GM11168 (cell line): ENCODE data around the gene CPLX1.

Source experiments
- in situ Hi-C: fragments of 300-500 bp; cut with MboI; formaldehyde crosslinking; loops from one replicate; pipeline ENCODE4 v1.12.0; 2022; ENCODE audit warnings: low sequenced_read_pairs; ENCODE audit not compliant: unreplicated experiment

The CPLX1 gene

DNA sequence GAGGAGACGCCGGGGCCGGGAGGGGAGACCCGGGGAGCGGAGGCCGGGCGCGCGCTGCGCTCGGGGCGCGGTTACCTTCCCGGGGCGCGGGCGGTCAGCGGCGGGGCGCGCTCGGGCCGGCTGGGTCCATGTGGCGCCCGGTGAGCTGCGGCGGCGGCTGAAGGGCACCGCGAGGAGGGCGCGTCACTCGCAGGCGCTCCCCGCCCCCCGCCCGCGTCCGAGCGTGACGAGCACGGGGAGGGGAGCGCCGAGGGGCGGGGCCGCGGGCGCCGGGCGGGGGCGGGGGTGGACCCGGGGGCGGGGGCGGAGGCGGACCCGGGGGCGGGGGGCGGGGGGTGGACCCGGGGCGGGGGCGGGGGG is at the start of gene CPLX1:
Gene CPLX1, minus strand, starts transcription at position 159 of the 360 bp plus-strand sequence. CDS start 1,607 bp downstream, outside the sequence.
- in situ Hi-C loops: no loop called here

DNA sequence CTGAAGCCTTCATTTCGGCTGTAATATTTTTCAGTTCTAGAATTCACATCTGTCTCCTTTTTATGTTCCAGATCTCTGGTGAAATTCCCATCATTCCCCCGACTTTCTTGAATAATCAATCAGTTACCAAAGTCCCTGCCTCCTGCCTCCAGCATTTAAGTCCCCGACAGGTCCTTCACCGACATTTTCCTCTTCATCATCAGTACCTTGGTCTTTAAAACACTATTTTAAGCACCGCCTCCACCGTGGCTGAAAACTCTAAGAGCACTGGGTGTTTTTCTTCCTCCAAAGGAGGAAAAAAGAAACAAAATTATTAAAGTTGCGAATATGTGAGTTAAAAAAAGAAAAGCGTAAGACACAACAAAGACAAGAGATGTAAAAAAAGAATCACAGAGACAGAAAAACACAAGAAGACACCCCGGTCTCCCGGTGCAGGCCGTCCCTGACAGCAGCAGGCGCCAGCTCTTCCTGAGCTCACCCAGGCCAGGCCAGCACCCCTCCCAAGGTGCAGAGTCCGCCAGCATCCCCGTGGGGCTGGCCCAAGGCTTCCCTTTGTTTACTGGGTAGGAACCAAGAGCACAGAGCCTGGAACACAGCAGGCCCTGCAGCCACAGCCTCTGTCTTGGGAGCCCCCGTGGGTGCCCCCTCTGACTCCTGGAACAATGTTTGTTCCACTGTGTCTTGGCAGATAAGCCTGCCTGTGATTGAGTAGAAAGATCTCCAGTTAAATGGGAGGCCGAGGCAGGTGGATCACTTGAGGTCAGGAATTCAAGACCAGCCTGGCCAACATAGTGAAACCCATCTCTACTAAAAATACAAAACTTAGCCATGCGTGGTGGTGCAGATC is 49.3 kb upstream of the CPLX1 start:
- in situ Hi-C loops: no loop called here

DNA sequence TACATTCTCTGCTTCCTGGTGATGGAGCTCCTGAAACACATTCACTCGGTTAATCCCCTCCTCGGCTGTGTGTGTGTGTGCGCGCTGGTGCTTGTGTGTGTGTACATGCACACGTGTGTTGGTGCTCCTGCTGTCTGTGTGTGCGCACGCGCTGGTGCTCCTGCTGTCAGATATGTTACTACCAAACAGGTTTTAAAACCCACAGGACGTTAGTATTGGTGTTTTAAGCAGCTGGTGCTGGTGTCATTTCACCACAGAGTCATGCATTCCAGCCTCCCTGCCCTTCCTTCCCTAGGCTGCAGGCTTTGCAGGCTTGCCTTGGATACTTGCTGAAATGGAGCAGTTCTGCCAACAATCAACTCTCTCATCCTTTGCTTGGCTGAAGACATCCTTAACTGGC is 48.1 kb upstream of the CPLX1 start:
- in situ Hi-C loops: no loop called here

DNA sequence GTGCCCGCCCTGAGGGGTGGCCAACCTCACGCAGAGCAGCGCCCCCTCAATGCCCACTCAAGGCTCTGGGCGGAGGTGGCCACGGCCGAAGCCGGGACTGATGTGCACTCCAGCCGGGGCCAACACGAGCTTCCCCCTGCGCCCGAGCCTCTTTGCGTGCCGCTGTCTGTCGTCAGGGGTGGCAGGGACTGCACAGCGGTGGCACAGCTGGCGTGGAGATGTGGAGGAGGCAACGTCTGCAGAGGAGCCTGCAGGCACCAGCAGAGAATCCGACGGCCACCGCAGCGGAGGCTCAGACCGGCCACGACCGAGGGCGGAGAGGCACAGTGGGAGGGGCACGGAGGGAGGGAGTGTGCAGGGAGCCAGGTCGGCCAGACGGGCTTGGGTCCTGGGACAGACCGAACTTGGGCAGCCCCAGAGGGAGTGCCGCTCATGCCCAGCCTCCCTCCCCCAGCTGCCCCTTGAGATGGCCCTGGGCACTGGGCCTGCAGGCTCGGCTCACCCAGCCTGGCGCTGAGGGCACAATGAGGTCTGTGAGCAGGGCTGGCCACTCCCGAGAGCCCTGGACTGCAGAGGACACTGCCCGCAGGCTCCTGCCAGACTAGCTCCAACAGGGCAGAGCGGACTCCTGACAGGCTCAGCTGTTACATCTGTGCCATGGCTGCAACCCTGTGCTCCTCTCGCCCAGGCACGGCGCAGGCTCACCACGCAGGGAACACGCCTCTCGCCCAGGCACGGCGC is 46.5 kb upstream of the CPLX1 start:
- in situ Hi-C loops: no loop called here

DNA sequence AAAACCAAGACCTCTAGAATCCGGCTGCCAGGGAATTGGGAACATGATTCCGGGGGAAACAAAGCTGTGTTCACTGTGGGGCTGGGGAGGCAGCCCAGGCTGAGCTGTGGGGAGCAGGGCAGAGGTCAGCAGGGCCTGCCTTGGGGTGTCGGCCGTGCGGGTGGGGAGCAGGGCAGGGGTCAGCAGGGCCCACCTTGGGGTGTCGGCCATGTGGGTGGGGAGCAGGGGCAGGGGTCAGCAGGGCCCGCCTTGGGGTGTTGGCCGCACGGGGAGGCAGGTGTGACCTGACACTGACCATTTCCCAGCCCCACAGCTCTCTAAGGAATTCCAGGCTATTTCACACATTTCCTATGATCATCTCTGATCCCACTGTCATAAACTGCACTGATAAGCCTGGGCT is 45.6 kb upstream of the CPLX1 start:
- in situ Hi-C loops: no loop called here

DNA sequence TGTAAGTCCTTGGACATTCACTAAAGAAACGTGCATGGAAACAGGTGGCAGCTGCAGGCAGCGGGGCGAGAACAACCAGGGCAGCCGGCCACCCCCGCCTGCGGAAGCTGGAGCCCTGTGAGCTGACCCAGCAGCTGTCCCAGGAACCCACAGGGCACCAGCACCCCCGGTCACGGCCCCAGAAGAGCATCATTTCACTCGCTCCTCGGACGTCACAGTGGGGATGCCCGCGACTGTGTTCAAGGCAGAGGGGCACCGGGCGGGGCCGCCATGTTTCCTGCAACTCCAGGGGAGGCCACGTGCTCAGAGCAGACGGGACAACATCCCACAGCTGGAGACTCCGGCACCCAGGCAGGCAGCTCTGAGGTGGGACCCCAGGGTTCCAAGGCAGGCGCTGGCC is 45.0 kb upstream of the CPLX1 start:
- in situ Hi-C loops: no loop called here

DNA sequence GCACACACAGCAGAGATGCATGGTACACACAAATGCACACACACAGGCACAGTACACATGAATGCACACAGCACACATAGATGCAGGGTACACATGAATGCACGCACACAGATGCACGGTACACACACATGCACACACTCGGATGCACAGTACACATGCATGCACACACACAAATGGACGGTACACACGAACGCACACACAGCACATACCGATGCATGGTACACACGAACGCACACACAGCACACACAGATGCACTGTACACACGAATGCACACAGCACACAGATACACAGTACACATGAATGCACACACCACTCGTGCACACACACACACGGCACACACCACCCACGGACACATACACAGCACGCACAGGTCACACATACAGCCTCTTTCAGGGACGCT is 43.8 kb upstream of the CPLX1 start:
- in situ Hi-C loops: no loop called here

DNA sequence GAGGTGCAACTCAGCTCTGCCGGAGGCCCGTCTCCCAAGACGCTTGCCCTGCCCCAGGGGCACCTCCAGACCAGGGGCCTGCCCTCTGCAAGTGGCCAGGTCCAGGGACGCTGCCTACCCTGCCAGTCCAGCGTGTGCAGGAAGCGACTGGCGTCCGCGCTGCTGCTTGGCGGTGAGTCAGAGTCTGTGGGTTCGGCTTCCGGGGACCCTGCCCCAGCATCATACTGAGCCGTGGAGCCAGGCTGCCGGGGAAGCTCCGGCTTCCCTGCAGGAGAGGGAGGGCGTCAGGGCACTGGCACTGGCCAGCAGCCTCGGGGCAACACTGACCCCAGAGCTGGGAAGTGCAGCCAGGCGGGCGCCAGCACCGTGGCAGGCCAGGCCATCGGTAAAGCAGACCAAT is 42.5 kb upstream of the CPLX1 start:
- in situ Hi-C loops: no loop called here

DNA sequence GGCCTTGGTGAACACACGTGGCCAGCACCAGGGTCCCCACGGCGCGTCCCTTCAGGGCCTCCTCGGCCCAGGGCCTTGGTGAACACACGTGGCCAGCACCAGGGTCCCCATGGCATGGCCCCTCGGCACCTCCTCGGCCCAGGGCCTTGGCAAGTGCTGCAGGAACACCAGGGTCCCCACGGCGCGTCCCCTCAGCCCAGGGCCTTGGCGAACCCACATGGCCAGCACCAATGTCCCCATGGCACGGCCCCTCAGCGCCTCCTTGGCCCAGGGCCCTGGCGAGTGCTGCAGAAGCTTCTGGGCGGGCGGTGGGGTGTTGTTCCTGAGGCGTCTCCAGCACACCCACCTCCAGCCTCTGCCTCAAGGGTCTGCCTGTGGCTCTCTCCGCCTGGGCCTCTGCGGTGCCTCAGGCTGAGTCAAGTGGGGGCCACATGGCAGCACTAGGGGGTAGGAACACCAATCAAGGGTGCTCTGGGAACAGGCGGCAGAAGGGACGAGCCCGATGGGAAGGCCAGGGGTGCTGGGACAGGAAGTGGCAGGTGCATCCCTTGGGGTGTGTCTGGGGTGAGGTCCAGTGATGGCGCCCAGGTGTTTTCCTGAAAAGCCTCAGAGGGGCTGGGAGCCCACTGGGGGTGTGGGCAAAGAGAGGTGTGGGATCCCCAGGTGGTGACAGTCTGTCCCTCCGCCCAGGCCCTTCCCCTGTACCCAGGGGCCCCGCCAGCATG is 41.8 kb upstream of the CPLX1 start:
- in situ Hi-C loops: no loop called here

DNA sequence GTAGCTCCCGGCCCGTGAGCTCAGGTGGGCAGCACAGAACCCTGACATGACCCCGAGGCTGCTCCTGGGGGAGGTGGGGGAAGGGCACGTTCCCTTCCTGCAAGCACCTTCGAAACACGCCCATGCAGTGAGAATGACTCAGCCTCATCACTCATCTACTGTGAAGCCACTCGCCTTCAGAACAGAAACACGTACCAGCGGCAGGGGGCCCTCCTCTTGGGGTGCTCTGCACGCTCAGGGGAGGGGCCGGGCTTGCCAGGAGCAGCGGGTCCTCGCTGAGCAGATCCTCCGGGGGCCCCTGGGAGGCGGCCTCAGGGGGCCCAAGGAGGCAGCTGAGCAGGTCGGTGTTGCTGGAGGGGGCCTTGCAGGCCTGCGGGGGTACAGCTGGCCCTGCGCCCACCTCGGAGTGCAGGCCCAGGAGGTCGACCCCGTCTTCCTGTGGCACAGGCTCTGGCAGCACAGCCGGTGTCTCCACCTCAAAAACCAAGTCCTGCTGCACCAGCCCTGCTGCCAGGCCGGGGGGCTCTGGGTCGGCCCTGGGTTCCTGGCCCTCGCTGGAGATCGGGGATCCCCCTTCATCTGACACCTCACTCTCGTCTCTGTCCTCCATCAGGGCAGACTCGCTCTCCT is 40.9 kb upstream of the CPLX1 start:
- in situ Hi-C loops: no loop called here

DNA sequence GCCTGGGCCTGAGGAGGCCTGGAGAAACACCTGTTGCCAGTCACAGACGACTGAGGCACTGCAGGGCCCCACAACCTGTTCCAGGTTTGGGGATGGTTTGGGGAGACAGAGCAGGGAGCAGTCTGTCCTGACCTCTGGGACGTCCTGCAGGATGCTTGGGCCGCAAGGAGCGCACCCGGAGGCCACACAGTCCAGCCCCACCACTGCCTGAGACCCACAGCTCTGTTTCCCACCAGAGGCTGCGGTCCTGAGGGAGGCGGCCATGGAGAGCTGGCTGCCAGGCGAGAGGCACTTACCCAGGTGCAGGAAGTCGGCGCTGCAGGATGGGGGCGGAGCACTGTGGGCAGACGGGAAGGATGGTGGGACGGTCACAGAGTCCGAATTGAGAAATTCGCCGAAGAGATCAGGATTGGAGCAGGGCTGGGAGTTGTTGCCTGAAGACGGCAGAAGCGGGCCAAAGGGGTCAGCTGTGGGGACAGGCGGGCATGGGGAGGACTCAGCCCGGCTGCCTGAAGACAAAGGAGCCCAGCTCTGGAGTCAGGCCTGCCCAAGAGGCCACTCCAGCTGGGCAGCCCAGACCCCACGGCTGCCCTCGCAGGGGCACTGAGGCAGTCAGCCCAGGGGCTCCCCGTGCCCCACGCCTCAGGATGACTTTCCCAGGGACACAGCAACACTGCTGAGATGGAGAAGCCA is 40.3 kb upstream of the CPLX1 start:
- in situ Hi-C loops: no loop called here

DNA sequence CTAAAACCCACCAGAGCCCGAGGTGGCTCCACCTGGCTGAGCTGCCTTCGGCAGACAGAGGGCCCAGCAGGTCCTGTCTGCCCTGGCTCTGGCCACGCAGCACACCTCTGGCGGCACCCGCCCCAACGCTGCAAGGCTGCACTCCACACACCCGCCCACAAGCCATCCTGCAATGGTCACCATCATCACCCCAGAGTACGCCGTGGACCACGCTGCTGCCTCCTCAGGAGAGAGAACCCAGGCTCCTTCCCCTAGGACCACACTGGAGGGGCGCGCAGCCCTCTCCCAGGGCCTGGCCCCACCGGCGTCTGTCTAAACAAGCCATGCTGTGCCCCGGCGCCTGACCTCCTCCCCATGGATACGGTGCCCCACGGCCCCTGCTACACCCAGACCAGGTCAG is 39.6 kb upstream of the CPLX1 start:
- in situ Hi-C loops: no loop called here

DNA sequence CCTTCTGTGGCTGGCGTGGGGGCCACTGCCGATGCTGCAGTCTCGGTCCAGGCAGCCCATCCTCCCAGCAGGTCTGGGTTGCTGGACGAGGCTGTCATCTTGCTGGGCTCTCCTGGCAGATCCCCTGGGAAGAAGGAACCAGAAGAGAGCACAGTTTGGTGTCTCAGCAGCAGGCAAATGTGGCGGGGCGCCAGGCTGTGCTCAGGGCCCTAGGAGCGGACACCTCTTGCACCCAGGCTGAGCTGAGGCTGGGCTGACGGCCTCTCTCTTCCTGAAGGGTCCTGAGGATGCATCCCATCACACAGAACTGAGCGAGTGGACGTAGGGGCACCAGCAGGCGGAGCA is 39.2 kb upstream of the CPLX1 start:
- in situ Hi-C loops: no loop called here

DNA sequence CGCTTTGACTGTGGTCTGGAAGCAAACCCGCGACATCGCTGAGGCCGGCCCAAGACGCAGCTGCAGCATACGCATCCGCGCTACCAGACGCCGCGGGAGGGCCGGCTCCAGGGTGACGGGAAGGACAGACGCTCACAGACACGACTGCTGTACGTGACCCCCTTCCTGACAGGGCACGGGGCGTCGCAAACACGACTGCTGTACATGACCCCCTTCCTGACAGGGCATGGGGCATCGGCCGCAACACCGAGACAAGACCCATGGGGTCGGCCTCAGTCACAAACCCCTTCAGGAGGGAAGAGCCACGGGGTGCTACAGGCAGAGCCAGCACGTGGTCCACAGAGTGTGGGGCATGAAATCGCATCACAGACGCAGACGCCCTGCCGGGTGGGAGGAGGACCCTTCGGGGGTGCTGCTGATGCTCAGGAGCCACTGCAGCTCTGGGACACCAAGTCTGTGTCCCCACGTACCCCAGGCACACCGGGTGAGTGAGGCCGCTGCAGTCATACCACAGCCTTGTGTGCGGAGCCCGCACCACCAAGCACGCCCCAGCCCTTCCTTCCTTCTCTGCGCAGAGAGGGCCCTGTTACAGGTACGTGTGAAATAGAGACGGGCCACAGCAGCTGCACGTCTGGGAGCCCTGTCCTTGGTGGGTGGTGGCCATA is 38.7 kb upstream of the CPLX1 start:
- in situ Hi-C loops: loop anchor here (5.0 kb wide), 1 partner anchor 52 kb away; no protein-coding TSS in a partner anchor

DNA sequence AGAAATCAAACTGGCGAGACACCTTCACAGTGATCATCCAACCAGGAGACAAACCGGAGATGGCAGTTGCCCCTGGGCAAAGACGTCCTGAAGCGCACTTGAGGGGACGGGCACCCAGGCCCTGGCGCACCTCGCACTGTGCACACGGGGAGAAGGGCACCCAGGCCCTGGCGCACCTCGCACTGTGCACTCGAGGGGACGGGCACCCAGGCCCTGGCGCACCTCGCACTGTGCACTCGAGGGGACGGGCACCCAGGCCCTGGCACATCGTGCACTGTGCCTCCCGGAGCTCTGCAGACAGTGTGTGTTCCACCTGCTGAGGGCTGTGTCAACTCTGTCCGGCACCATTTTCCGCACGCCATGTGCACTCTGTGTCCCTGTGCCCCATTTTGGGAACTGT is 34.6 kb upstream of the CPLX1 start:
- in situ Hi-C loops: loop anchor here (5.0 kb wide), 1 partner anchor 48 kb away; no protein-coding TSS in a partner anchor

DNA sequence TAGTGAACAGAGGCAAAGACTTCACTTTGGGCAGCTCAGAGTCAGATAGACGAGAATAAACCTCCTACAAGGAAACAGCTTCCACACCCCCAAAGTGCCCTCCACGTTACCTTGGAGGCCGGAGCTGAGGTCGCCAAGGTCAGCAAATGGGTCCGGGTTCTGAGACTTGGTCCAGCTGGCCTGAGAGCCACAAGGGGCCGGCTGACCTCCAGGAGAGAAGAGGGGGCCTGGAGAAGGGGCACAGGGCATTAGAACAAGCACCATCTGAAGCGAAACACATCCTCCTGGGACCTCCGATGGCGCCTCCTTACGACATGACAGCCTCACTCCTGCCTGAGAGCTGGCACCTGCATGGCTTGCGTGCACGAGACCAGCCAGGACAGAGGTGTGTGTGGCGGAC is 33.6 kb upstream of the CPLX1 start:
- in situ Hi-C loops: no loop called here

DNA sequence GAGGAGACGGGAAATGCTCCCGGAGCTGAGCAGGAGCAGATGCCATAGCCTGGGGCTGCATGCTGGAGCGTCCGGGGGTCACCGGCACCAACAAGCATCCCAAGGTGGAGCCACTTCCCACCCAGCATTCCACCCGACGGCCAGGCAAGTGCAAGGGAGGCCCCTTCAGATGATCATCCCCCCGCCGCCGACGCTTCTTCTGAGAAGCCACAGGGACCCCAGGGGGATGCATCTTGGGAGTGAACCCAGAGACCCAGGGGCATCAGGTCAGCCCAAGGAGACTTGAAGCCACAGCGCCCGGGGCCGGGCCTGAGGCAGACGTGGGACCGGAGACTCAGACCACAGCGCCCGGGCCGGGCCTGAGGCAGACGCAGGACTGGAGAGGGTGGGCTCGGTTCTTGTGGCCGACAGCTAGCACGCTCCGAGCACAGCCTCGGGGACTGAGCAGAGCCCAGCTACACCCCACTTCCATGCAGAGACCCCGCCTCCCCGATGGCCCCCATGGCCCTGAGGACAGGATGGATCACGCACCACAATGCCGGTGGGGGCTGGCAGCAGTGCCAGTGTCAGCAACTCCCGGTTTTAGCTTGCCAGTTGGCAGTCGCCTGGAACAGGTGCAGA is 33.0 kb upstream of the CPLX1 start:
- in situ Hi-C loops: no loop called here

DNA sequence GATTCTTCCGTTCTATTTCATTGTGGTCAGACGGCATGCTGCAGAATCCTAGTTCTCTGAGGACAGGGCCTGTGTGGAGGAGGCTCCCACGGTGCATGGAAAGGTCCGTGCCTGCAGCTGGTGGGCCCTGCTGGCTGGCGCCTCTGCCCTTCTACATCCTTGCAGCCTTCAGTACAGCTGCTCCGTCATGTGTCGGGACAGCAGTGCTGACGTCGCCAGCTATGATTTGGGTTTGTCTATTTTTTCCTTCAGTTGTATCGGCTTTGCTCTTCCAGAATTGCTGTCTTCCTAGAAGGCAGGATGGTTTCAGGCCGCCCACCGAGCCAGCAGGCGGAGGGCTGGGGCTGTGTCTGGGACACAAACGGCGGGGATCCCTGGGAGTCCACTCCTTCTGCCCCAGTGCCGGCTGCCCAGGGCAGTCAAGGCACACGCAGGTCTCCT is 32.1 kb upstream of the CPLX1 start:
- in situ Hi-C loops: no loop called here

DNA sequence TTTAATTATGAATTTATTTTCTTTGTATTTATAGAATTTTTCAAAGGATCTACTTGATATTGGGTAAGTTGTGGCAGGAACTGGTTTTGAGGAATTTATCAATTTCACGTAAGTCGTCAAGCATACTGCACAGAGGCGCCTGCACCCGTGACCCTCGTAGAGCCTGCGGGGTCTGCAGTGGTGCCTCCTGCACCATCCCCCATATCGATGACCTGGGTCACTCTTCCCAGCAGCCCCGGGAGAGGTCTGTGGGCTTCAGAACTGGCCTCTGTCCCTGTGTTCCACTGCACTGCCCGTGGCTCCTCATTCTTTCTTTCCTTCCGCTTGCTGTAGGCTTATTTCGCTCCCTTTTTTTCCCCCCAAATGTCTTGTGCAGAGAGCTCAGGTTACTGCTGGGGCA is 31.5 kb upstream of the CPLX1 start:
- in situ Hi-C loops: no loop called here
